HepG2 (cell line): ENCODE data around the gene MYLK. TPM values are rescaled to one million over a fixed set of nuclear protein-coding genes. Genes with fewer than 3 reads are reported as not detected.
A peak's percentile ranks its signal among the peaks of the same experiment; 100 is the strongest.

Source experiments
- ARNT ChIP-seq: fragments of 450-650 bp; IDR thresholded peaks from 2 replicates; pipeline ENCODE4 v1.6.1; 2017
- BRD4 ChIP-seq: sonication (generic); formaldehyde crosslinking; IDR thresholded peaks from 2 replicates; pipeline ENCODE4 v1.4.0; 2020; ENCODE audit warnings: missing genetic modification reagents
- GLI4 ChIP-seq: sonication (generic); formaldehyde crosslinking; IDR thresholded peaks from 2 replicates; pipeline ENCODE4 v1.5.1; 2020; ENCODE audit warnings: missing genetic modification reagents, mild to moderate bottlenecking, moderate library complexity, borderline replicate concordance
- HOXA5 ChIP-seq: sonication (generic); formaldehyde crosslinking; IDR thresholded peaks from 2 replicates; pipeline ENCODE4 v1.4.0; 2020; ENCODE audit warnings: missing genetic modification reagents
- HOXA9 ChIP-seq: sonication (generic); formaldehyde crosslinking; IDR thresholded peaks from 2 replicates; pipeline ENCODE4 v1.8.1; 2022; ENCODE audit warnings: missing genetic modification reagents, mild to moderate bottlenecking, moderate library complexity, borderline replicate concordance
- NFIC ChIP-seq: IDR thresholded peaks from 2 replicates; pipeline ENCODE4 v1.6.1; 2012; ENCODE audit warnings: mild to moderate bottlenecking, low read length, inconsistent platforms
- NR2F6 ChIP-seq, 2 experiments: IDR thresholded peaks; 2 replicates each; pipeline ENCODE4 v1.6.1; 2016; ENCODE audit warnings: antibody characterized with exemption in 1 of 2, mild to moderate bottlenecking in 1 of 2
- PAX8 ChIP-seq: sonication (generic); formaldehyde crosslinking; IDR thresholded peaks from 2 replicates; pipeline ENCODE4 v1.8.0; 2022; ENCODE audit warnings: mild to moderate bottlenecking, missing genetic modification reagents, borderline replicate concordance
- SP2 ChIP-seq: sonication (generic); formaldehyde crosslinking; IDR thresholded peaks from 2 replicates; pipeline ENCODE4 v1.5.1; 2020; ENCODE audit warnings: mild to moderate bottlenecking, missing genetic modification reagents
- SRY ChIP-seq: sonication (generic); formaldehyde crosslinking; IDR thresholded peaks from 2 replicates; pipeline ENCODE4 v1.8.0; 2022; ENCODE audit warnings: mild to moderate bottlenecking, missing genetic modification reagents
- TOPORS ChIP-seq: sonication (generic); formaldehyde crosslinking; IDR thresholded peaks from 2 replicates; pipeline ENCODE4 v1.8.0; 2023; ENCODE audit warnings: mild to moderate bottlenecking, missing genetic modification reagents
- TRIM24 ChIP-seq: sonication (generic); formaldehyde crosslinking; IDR thresholded peaks from 2 replicates; pipeline ENCODE4 v1.8.0; 2022; ENCODE audit warnings: mild to moderate bottlenecking, missing genetic modification reagents
- ZBTB43 ChIP-seq: sonication (generic); formaldehyde crosslinking; conservative IDR thresholded peaks from 2 replicates; pipeline ENCODE4 v1.4.0; 2020; ENCODE audit warnings: missing genetic modification reagents
- ZNF101 ChIP-seq: sonication (generic); formaldehyde crosslinking; IDR thresholded peaks from 2 replicates; pipeline ENCODE4 v1.4.0; 2020; ENCODE audit warnings: mild to moderate bottlenecking, low read depth, missing genetic modification reagents, borderline replicate concordance
- ZNF563 ChIP-seq: sonication (generic); formaldehyde crosslinking; IDR thresholded peaks from 2 replicates; pipeline ENCODE4 v1.8.0; 2022; ENCODE audit warnings: mild to moderate bottlenecking, moderate library complexity, missing genetic modification reagents
- ZSCAN21 ChIP-seq: sonication (generic); formaldehyde crosslinking; IDR thresholded peaks from 2 replicates; pipeline ENCODE4 v1.8.0; 2022; ENCODE audit warnings: mild to moderate bottlenecking, missing genetic modification reagents, moderate library complexity, borderline replicate concordance
- polyA plus RNA-seq, 8 experiments: library from polyadenylated mRNA; depleted of rRNA in 3 of 8; stranded (reverse) in 7 of 8; unstranded in 1 of 8; fragments of >200 nt; fragmentation: Illumina TruSeq in 4 of 8; extraction: Trizol in 4 of 8; gene quantifications; 2 replicates each; pipeline versions ENCODE4 v1.2.1 to v1.2.3, GENCODE V29; 2011 to 2016; ENCODE audit warnings: low read depth in 4 of 8, missing spikeins in 1 of 8, mixed read lengths in 1 of 8; ENCODE audit not compliant: insufficient read depth in 1 of 8
- total RNA-seq, 5 experiments: library from RNA; depleted of rRNA; stranded (reverse); fragments of >200 nt; fragmentation: Illumina TruSeq; extraction: Trizol; gene quantifications; 2 replicates each; pipeline ENCODE4 v1.2.3, GENCODE V29; 2016; ENCODE audit warnings: low read depth in 1 of 5
- TF ChIP-seq, protein P1 (sequence below): sonication (generic); formaldehyde crosslinking; IDR thresholded peaks from 2 replicates; pipeline ENCODE4 v1.4.0; 2020; ENCODE audit warnings: missing genetic modification reagents
- TF ChIP-seq, protein P2 (sequence below): sonication (generic); formaldehyde crosslinking; IDR thresholded peaks from 2 replicates; pipeline ENCODE4 v1.9.0; 2021; ENCODE audit warnings: missing genetic modification reagents, mild to moderate bottlenecking, borderline replicate concordance
- TF ChIP-seq, protein P3 (sequence below): sonication (generic); formaldehyde crosslinking; IDR thresholded peaks from 2 replicates; pipeline ENCODE4; 2020; ENCODE audit warnings: missing genetic modification reagents, mild to moderate bottlenecking, borderline replicate concordance
- TF ChIP-seq, protein P4 (sequence below): IDR thresholded peaks from 2 replicates; pipeline ENCODE4 v1.6.1; 2016; ENCODE audit warnings: missing genetic modification reagents, missing compliant biosample characterization

The MYLK gene
- total and polyA plus RNA-seq, 2 of the 13 experiments (the other 11 are each of a cell fraction or from before 2014, with no cell fraction given) = 10.6 to 34.9 TPM

DNA sequence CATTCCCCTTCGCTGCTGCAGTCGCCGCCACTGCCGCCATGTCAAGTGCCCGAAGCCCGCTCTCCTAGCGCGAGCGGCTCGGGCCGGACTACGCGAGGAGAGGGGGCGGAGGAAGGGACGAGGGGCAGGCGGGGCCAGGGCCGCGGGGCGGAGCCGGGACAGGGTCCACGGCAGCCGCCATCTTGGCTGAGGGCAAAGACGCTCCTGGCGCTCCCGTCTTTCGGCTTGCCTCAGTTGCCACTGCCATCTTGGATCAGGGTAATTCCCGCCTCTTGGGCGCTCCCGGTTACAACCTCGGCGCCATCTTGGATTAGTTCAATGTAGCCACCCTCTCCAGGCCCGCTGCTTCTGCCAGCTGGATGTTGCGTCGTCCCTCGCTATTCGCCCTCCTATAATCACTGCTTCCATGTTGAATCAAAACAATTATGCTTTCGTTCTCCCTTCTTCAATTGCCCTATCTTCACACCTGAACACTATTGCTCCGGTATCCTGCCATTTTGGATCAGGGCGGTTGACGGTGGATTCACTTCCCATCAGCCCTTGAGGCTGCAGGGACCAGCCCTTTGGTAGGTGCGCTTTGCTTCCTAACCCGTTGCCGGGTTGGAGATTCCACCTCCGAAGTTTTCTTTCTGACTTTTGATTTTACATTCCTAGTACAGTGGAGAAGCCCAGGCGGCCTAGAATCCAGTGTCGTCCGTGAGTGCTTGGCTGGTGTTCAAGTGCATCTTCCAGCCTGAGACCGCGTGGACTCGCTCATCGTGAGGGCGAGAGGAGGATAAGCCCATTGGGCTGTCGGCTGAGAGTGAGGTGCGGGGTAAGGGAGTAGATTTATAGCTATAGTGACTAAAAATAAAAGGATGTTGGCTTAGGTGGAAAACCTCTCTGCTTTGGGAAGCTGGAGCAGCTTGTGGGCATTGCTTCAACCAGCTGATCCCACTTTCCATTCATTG lies 298.9 kb downstream of the MYLK start, which contains the start of gene HACD2 (continued):
- peak; percentile 39; the same call in 1 of the 2 replicates for TF ChIP-seq HOXA5
- peak; percentile 79; the same call in 1 of the 2 replicates for TF ChIP-seq ZSCAN21 (CRISPR knock-in tag)
- TF ChIP-seq, protein P1, sequence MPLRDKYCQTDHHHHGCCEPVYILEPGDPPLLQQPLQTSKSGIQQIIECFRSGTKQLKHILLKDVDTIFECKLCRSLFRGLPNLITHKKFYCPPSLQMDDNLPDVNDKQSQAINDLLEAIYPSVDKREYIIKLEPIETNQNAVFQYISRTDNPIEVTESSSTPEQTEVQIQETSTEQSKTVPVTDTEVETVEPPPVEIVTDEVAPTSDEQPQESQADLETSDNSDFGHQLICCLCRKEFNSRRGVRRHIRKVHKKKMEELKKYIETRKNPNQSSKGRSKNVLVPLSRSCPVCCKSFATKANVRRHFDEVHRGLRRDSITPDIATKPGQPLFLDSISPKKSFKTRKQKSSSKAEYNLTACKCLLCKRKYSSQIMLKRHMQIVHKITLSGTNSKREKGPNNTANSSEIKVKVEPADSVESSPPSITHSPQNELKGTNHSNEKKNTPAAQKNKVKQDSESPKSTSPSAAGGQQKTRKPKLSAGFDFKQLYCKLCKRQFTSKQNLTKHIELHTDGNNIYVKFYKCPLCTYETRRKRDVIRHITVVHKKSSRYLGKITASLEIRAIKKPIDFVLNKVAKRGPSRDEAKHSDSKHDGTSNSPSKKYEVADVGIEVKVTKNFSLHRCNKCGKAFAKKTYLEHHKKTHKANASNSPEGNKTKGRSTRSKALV (CRISPR knock-in tag) = no peak
- TF ChIP-seq, protein P2, sequence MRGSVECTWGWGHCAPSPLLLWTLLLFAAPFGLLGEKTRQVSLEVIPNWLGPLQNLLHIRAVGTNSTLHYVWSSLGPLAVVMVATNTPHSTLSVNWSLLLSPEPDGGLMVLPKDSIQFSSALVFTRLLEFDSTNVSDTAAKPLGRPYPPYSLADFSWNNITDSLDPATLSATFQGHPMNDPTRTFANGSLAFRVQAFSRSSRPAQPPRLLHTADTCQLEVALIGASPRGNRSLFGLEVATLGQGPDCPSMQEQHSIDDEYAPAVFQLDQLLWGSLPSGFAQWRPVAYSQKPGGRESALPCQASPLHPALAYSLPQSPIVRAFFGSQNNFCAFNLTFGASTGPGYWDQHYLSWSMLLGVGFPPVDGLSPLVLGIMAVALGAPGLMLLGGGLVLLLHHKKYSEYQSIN = no peak
- no peak for TF ChIP-seq ARNT
- TF ChIP-seq SRY (CRISPR knock-in tag) = peak; percentile 64; the same call in 1 of the 2 replicates
- TF ChIP-seq, protein P3, sequence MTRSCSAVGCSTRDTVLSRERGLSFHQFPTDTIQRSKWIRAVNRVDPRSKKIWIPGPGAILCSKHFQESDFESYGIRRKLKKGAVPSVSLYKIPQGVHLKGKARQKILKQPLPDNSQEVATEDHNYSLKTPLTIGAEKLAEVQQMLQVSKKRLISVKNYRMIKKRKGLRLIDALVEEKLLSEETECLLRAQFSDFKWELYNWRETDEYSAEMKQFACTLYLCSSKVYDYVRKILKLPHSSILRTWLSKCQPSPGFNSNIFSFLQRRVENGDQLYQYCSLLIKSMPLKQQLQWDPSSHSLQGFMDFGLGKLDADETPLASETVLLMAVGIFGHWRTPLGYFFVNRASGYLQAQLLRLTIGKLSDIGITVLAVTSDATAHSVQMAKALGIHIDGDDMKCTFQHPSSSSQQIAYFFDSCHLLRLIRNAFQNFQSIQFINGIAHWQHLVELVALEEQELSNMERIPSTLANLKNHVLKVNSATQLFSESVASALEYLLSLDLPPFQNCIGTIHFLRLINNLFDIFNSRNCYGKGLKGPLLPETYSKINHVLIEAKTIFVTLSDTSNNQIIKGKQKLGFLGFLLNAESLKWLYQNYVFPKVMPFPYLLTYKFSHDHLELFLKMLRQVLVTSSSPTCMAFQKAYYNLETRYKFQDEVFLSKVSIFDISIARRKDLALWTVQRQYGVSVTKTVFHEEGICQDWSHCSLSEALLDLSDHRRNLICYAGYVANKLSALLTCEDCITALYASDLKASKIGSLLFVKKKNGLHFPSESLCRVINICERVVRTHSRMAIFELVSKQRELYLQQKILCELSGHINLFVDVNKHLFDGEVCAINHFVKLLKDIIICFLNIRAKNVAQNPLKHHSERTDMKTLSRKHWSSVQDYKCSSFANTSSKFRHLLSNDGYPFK (CRISPR knock-in tag) = peak; percentile 100
- TF ChIP-seq TRIM24 (CRISPR knock-in tag) = no peak
- no peak; the same call in 1 of the 2 replicates for TF ChIP-seq TOPORS (CRISPR knock-in tag)
- TF ChIP-seq PAX8 (CRISPR knock-in tag) = no peak
- TF ChIP-seq NR2F6 (IDR thresholded peaks at IDR 0.05) = no peak
- TF ChIP-seq NR2F6 (CRISPR knock-in tag; IDR thresholded peaks at IDR 0.05) = no peak
- no peak for TF ChIP-seq GLI4 (CRISPR knock-in tag)
- TF ChIP-seq, protein P4, sequence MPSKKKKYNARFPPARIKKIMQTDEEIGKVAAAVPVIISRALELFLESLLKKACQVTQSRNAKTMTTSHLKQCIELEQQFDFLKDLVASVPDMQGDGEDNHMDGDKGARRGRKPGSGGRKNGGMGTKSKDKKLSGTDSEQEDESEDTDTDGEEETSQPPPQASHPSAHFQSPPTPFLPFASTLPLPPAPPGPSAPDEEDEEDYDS = peak; percentile 74; the same call in 1 of the 2 replicates
- no peak for TF ChIP-seq ZBTB43 (CRISPR knock-in tag)
- peak; percentile 60; the same call in 1 of the 2 replicates for TF ChIP-seq HOXA9 (CRISPR knock-in tag)
- no peak for TF ChIP-seq SP2
- TF ChIP-seq ZNF563 (CRISPR knock-in tag) = peak; percentile 27; the same call in 1 of the 2 replicates
- TF ChIP-seq NFIC = no peak
- no peak for TF ChIP-seq ZNF101 (CRISPR knock-in tag)
- peak; percentile 76; the same call in 1 of the 2 replicates for TF ChIP-seq BRD4 (CRISPR knock-in tag)
